GM12878 (cell line): ENCODE measurements around the gene LRBA. TPM values are rescaled to one million over a fixed set of nuclear protein-coding genes. Genes with fewer than 3 reads are reported as not detected.

Experiments used
- ATAC-seq: fragments of 200-7000 bp; cut with Tn5 transposase; 3 replicates; pipeline ENCODE4 v1.9.1; 2020; ENCODE audit warnings: mild to moderate bottlenecking, moderate library complexity
- BruUV-seq: library from RNA; stranded (reverse); fragments of 400-500 nt; replicated peaks from 2 replicates; lab custom pipeline; 2021; lab: Mats Ljungman, UMichigan
- CTCF ChIA-PET: fragments of 300-600 bp; sonication (Branson Sonifier 250); formaldehyde crosslinking; extraction: SDS; loops from one replicate; lab custom pipeline; 2021; ENCODE audit warnings: inconsistent platforms; lab: Yijun Ruan, JAX
- POLR2A ChIA-PET: fragments of 350-600 bp; formaldehyde crosslinking; extraction: SDS; loops from one replicate; lab custom pipeline; 2021; ENCODE audit warnings: inconsistent platforms; lab: Charles Lee
- RAD21 ChIA-PET: fragments of 300-600 bp; sonication (Branson Sonifier 250); formaldehyde crosslinking; loops from one replicate; lab custom pipeline; 2023; ENCODE audit warnings: antibody characterized with exemption; ENCODE audit not compliant: unreplicated experiment; lab: Charles Lee
- SMC1A ChIA-PET: fragments of 300-600 bp; sonication (Branson Sonifier 250); formaldehyde crosslinking; loops from one replicate; lab custom pipeline; 2023; ENCODE audit not compliant: unreplicated experiment, uncharacterized antibody; lab: Charles Lee
- DNase-seq: peaks from one replicate; pipeline ENCODE4 v3.0.0-alpha.2; 2011; ENCODE audit warnings: low read depth, low spot score
- FAIRE-seq: peaks from 3 replicates; lab custom pipeline; 2011; peaks lifted over from hg19 to GRCh38; lab: Jason Lieb, UNC
- H2AFZ ChIP-seq: 2 replicates; pipeline ENCODE4 v1.6.0; 2011; ENCODE audit warnings: low read depth, low read length, control low read depth; ENCODE audit not compliant: control insufficient read depth
- H3K27ac ChIP-seq: 2 replicates; pipeline ENCODE4 v1.5.1; 2011; ENCODE audit warnings: control low read depth; ENCODE audit not compliant: control insufficient read depth, insufficient read depth
- H3K27me3 ChIP-seq, 2 experiments: replicated peaks in 1 of 2; 2 replicates each; pipeline versions ENCODE4 v1.6.0 to v1.6.1; 2011; ENCODE audit warnings: low read length in 1 of 2; ENCODE audit not compliant: control insufficient read depth in 2 of 2, insufficient read depth in 2 of 2
- H3K36me3 ChIP-seq, 2 experiments: 2 replicates each; pipeline ENCODE4 v1.5.1; 2011; ENCODE audit warnings: low read length in 1 of 2; ENCODE audit not compliant: control insufficient read depth in 2 of 2, insufficient read depth in 2 of 2
- H3K4me1 ChIP-seq: 2 replicates; pipeline ENCODE4 v1.6.1; 2011; ENCODE audit warnings: mild to moderate bottlenecking, low read length, moderate library complexity, mixed read lengths; ENCODE audit not compliant: control insufficient read depth, insufficient read depth
- H3K4me2 ChIP-seq: 2 replicates; pipeline ENCODE4 v1.6.0; 2011; ENCODE audit warnings: control low read depth; ENCODE audit not compliant: control insufficient read depth, insufficient read depth
- H3K4me3 ChIP-seq: fragments of 200-600 bp; sonication (generic); 2 replicates; pipeline ENCODE4 v1.5.1; 2016
- H3K79me2 ChIP-seq: 2 replicates; pipeline ENCODE4 v1.6.0; 2011; ENCODE audit warnings: low read length; ENCODE audit not compliant: control insufficient read depth, insufficient read depth
- H3K9ac ChIP-seq: 2 replicates; pipeline ENCODE4 v1.8.0; 2011; ENCODE audit warnings: low read length, control low read depth, mixed read lengths; ENCODE audit not compliant: control insufficient read depth, insufficient read depth
- H3K9me3 ChIP-seq: replicated peaks from 3 replicates; pipeline ENCODE4 v1.5.1; 2011; ENCODE audit warnings: mild to moderate bottlenecking, low read length; ENCODE audit not compliant: control insufficient read depth, insufficient read depth
- H4K20me1 ChIP-seq: 2 replicates; pipeline ENCODE4 v1.6.0; 2011; ENCODE audit not compliant: control insufficient read depth, insufficient read depth
- BRCA1 ChIP-seq: IDR thresholded peaks from 2 replicates; pipeline ENCODE4 v1.6.1; 2011; ENCODE audit warnings: low read depth, low read length, improper control_type of control experiment
- CREM ChIP-seq: IDR thresholded peaks from 2 replicates; pipeline ENCODE4 v1.6.1; 2014; ENCODE audit warnings: antibody characterized with exemption, low read depth
- IKZF1 ChIP-seq: fragments of 450-650 bp; conservative IDR thresholded peaks from 2 replicates; pipeline ENCODE4 v1.6.1; 2017; ENCODE audit warnings: antibody characterized with exemption, mild to moderate bottlenecking
- IKZF2 ChIP-seq, 2 experiments: fragments of 450-650 bp; IDR thresholded peaks; 2 replicates each; pipeline ENCODE4 v1.6.1; 2017; ENCODE audit warnings: mild to moderate bottlenecking in 2 of 2, moderate library complexity in 2 of 2
- JUNB ChIP-seq: IDR thresholded peaks from 2 replicates; pipeline ENCODE4 v1.6.1; 2016; ENCODE audit warnings: antibody characterized with exemption, mild to moderate bottlenecking
- MEF2A ChIP-seq: IDR thresholded peaks from 2 replicates; pipeline ENCODE4 v1.6.1; 2011; ENCODE audit warnings: low read depth, mild to moderate bottlenecking, low read length, moderate library complexity; ENCODE audit not compliant: insufficient read depth
- MTA2 ChIP-seq: fragments of 450-650 bp; IDR thresholded peaks from 2 replicates; pipeline ENCODE4 v1.6.1; 2016; ENCODE audit warnings: low read depth, mild to moderate bottlenecking, moderate library complexity
- MXI1 ChIP-seq: fragments of 150-350 bp; IDR thresholded peaks from 2 replicates; pipeline ENCODE4 v1.6.1; 2011; ENCODE audit warnings: low read depth, mild to moderate bottlenecking, inconsistent platforms, low read length, improper control_type of control experiment
- NBN ChIP-seq: fragments of 450-650 bp; IDR thresholded peaks from 2 replicates; pipeline ENCODE4 v1.6.1; 2016
- POLR2AphosphoS5 ChIP-seq: IDR thresholded peaks from 2 replicates; pipeline ENCODE4 v1.6.1; 2011; ENCODE audit warnings: mild to moderate bottlenecking, low read length, inconsistent platforms
- RAD21 ChIP-seq: IDR thresholded peaks from 2 replicates; pipeline ENCODE4 v1.6.1; 2011; ENCODE audit warnings: mild to moderate bottlenecking, low read depth, low read length, moderate library complexity; ENCODE audit not compliant: insufficient read depth
- SMAD1 ChIP-seq: fragments of 450-650 bp; IDR thresholded peaks from 2 replicates; pipeline ENCODE4 v1.6.1; 2018; ENCODE audit warnings: mild to moderate bottlenecking, low read depth; ENCODE audit not compliant: partially characterized antibody
- SP1 ChIP-seq: IDR thresholded peaks from one replicate; pipeline ENCODE4 v1.6.1; 2011; ENCODE audit warnings: low read depth, low read length
- WGBS: methylation state at CpG from one replicate; pipeline ENCODE4 v1.1.6; 2016; ENCODE audit warnings: low lambda C conversion rate; ENCODE audit not compliant: insufficient replicate concordance, insufficient coverage; ENCODE audit errors: missing lambda C conversion rate; 5-methylcytosine and 5-hydroxymethylcytosine counted together
- in situ Hi-C: fragments of 300-500 bp; cut with MboI; formaldehyde crosslinking; loops from 9 replicates; pipeline ENCODE4 v1.14.3; 2018; ENCODE audit warnings: mixed read lengths
- intact Hi-C: fragments of 100-400 bp; cut with micrococcal nuclease; formaldehyde crosslinking; loops from one replicate; pipeline ENCODE4 v1.14.2; 2022; ENCODE audit not compliant: unreplicated experiment
- polyA plus RNA-seq, 11 experiments: library from polyadenylated mRNA; depleted of rRNA in 4 of 11; unstranded in 6 of 11; stranded (reverse) in 5 of 11; fragments of >200 nt; fragmentation: Nextera tagmentation in 4 of 11; fragmentation: Illumina TruSeq in 1 of 11; extraction: Ambion mirVana in 4 of 11; extraction: Trizol in 1 of 11; gene quantifications; 1 replicate in 1 of 11; 2 replicates in 10 of 11; pipeline versions ENCODE4 v1.2.1 to v1.2.3, GENCODE V29; 2011 to 2016; ENCODE audit warnings: inconsistent platforms in 2 of 11, missing spikeins in 2 of 11, low read depth in 1 of 11
- total RNA-seq, 4 experiments: library from RNA; depleted of rRNA in 3 of 4; stranded (reverse); fragments of >200 nt in 3 of 4; fragmentation: Illumina TruSeq in 1 of 4; extraction: Trizol in 1 of 4; gene quantifications; 2 replicates each; pipeline versions ENCODE4 v1.2.1 to v1.2.3, GENCODE V29; 2013 to 2021
- TF ChIP-seq, protein P1 (sequence below): fragments of 450-650 bp; IDR thresholded peaks from 2 replicates; pipeline ENCODE4 v1.6.1; 2016; ENCODE audit warnings: mild to moderate bottlenecking
- TF ChIP-seq, protein P2 (sequence below): IDR thresholded peaks from 2 replicates; pipeline ENCODE4 v1.6.1; 2012; ENCODE audit warnings: low read depth, low read length, improper control_type of control experiment
- TF ChIP-seq, protein P3 (sequence below): fragments of 450-650 bp; IDR thresholded peaks from 2 replicates; pipeline ENCODE4 v1.6.1; 2017; ENCODE audit warnings: low read depth, mild to moderate bottlenecking, moderate library complexity
- TF ChIP-seq, protein P4 (sequence below): fragments of 150-350 bp; IDR thresholded peaks from 2 replicates; pipeline ENCODE4 v1.6.1; 2014; ENCODE audit warnings: mild to moderate bottlenecking, low read depth, low read length

The LRBA gene
- total and polyA plus RNA-seq, 10 of the 15 experiments (the other 5 are each of a cell fraction or from before 2014, with no cell fraction given), result 20.3 to 93.4 (median 55.0) TPM

DNA sequence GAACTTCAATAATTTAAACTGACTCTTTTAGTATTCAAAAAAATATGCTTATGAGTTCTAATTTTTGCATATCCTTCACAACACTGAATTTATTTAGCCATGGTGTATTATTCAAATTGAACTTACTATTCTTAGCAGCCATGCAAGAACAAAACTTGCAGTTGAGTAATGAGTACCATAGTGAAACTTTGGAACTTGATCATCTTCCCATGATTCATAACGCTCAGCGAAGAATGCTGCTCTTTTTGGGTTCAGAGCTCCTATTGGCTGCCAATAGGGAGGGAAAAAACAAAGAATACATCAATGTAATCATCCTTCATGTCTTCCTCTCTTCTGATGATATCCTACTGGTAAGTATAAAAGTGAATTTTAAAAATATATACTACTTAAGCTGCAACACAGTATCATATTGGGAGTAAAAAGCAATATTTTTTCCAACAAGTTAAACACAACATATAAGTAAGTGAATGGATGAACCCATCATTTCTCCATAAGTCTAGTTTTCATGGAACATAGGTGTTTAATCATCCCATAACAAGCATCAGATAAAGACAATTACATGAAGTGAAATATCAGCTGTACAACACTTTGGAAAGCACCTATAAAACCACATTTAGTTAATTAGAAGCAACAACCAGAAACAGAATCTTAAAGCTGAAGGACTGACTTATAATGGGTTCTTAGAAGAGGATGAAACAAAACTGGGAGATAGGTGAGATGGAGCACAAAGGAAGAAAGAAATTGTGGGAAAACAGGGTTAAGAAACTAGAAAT lies 578.3 kb downstream of the LRBA start:
- H3K9me3 ChIP-seq, result no peaks in the 10 kb centered on the region; the same call in 1 of the 3 replicates
- no peaks in the 10 kb centered on the region for H4K20me1 ChIP-seq
- intact Hi-C loops, result no loop called here
- H3K4me2 ChIP-seq, result no peak overlapping the region
- POLR2A ChIA-PET, result interaction anchor here (0.7 kb wide), 1 partner anchor 8 kb away, joined by 4 read pairs; no protein-coding TSS in a partner anchor
- no peaks in the 10 kb centered on the region for H3K79me2 ChIP-seq
- H2AFZ ChIP-seq, result no peak overlapping the region
- RAD21 ChIA-PET, result interaction anchor here (0.5 to 1.0 kb wide), 2 partner anchors 48 to 525 kb away, joined by 3 read pairs; no protein-coding TSS in a partner anchor
- DNase-seq, result no peak
- SMC1A ChIA-PET, result interaction anchor here (0.5 to 1.3 kb wide), 2 partner anchors 14 to 40 kb away, joined by 3 read pairs; no protein-coding TSS in a partner anchor
- no peak overlapping the region for H3K4me3 ChIP-seq
- BruUV-seq, result no TSS peak
- in situ Hi-C loops, result no loop called here
- no peaks in the 10 kb centered on the region for H3K27me3 ChIP-seq
- H3K36me3 ChIP-seq, result no peaks in the 10 kb centered on the region
- CTCF ChIA-PET, result no interaction called here
- no peak overlapping the region for H3K27ac ChIP-seq
- TF ChIP-seq MEF2A (peak; percentile 47; the same call in 1 of the 2 replicates), SP1 (no peak), POLR2AphosphoS5 (no peak), JUNB (peak; percentile 53), CREM (no peak), RAD21 (no peak), SMAD1 (no peak), IKZF2 (IDR thresholded peaks at IDR 0.05) (0 out of 4 replicates have a peak, but pooled peaks of 1 of the 2 experiments have one; percentile 18), MXI1 (no peak), IKZF1 (peak; percentile 11; the same call in 1 of the 2 replicates), MTA2 (peak; percentile 54; the same call in 1 of the 2 replicates), BRCA1 (no peak), NBN (no peak)
- TF ChIP-seq, protein P1, sequence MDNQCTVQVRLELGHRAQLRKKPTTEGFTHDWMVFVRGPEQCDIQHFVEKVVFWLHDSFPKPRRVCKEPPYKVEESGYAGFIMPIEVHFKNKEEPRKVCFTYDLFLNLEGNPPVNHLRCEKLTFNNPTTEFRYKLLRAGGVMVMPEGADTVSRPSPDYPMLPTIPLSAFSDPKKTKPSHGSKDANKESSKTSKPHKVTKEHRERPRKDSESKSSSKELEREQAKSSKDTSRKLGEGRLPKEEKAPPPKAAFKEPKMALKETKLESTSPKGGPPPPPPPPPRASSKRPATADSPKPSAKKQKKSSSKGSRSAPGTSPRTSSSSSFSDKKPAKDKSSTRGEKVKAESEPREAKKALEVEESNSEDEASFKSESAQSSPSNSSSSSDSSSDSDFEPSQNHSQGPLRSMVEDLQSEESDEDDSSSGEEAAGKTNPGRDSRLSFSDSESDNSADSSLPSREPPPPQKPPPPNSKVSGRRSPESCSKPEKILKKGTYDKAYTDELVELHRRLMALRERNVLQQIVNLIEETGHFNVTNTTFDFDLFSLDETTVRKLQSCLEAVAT, result no peak
- TF ChIP-seq, protein P2, sequence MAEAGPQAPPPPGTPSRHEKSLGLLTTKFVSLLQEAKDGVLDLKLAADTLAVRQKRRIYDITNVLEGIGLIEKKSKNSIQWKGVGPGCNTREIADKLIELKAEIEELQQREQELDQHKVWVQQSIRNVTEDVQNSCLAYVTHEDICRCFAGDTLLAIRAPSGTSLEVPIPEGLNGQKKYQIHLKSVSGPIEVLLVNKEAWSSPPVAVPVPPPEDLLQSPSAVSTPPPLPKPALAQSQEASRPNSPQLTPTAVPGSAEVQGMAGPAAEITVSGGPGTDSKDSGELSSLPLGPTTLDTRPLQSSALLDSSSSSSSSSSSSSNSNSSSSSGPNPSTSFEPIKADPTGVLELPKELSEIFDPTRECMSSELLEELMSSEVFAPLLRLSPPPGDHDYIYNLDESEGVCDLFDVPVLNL, result no peak
- TF ChIP-seq, protein P3, sequence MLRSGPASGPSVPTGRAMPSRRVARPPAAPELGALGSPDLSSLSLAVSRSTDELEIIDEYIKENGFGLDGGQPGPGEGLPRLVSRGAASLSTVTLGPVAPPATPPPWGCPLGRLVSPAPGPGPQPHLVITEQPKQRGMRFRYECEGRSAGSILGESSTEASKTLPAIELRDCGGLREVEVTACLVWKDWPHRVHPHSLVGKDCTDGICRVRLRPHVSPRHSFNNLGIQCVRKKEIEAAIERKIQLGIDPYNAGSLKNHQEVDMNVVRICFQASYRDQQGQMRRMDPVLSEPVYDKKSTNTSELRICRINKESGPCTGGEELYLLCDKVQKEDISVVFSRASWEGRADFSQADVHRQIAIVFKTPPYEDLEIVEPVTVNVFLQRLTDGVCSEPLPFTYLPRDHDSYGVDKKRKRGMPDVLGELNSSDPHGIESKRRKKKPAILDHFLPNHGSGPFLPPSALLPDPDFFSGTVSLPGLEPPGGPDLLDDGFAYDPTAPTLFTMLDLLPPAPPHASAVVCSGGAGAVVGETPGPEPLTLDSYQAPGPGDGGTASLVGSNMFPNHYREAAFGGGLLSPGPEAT, result peak; percentile 63
- TF ChIP-seq, protein P4, sequence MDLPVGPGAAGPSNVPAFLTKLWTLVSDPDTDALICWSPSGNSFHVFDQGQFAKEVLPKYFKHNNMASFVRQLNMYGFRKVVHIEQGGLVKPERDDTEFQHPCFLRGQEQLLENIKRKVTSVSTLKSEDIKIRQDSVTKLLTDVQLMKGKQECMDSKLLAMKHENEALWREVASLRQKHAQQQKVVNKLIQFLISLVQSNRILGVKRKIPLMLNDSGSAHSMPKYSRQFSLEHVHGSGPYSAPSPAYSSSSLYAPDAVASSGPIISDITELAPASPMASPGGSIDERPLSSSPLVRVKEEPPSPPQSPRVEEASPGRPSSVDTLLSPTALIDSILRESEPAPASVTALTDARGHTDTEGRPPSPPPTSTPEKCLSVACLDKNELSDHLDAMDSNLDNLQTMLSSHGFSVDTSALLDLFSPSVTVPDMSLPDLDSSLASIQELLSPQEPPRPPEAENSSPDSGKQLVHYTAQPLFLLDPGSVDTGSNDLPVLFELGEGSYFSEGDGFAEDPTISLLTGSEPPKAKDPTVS, result no peak
- WGBS, result 15% methylated on average over 2 of the region's 2 CpGs
- no peak overlapping the region for H3K9ac ChIP-seq
- H3K4me1 ChIP-seq, result no peaks in the 10 kb centered on the region
- peak; percentile 69 for ATAC-seq
- peak; percentile 75 for FAIRE-seq
